Osteoblast (primary cell): Measurements from ENCODE around the gene TTYH3. TPM values are rescaled to one million over a fixed set of nuclear protein-coding genes. Genes with fewer than 3 reads are reported as not detected.

ENCODE experiments used
- DNase-seq: peaks from one replicate; pipeline ENCODE4 v3.0.0; 2011; ENCODE audit warnings: low spot score, mixed read lengths; ENCODE audit not compliant: insufficient read length; ENCODE audit errors: missing footprints
- H2AFZ ChIP-seq: 2 replicates; pipeline ENCODE4 v1.6.0; 2011; ENCODE audit warnings: mild to moderate bottlenecking, low read length
- H3K27ac ChIP-seq: 2 replicates; pipeline ENCODE4 v1.5.1; 2011; ENCODE audit warnings: mild to moderate bottlenecking, low read depth, low read length, moderate library complexity
- H3K27me3 ChIP-seq: 2 replicates; pipeline ENCODE4 v1.6.0; 2012; ENCODE audit warnings: mild to moderate bottlenecking, control low read depth, inconsistent platforms, low read length, moderate library complexity; ENCODE audit not compliant: insufficient read depth
- H3K36me3 ChIP-seq: 2 replicates; pipeline ENCODE4 v1.5.1; 2011; ENCODE audit warnings: mild to moderate bottlenecking, low read length, control low read depth, moderate library complexity; ENCODE audit not compliant: insufficient read depth
- H3K4me1 ChIP-seq: 2 replicates; pipeline ENCODE4 v1.5.1; 2011; ENCODE audit warnings: mild to moderate bottlenecking, low read length, control low read depth, moderate library complexity; ENCODE audit not compliant: insufficient read depth
- H3K4me2 ChIP-seq: 2 replicates; pipeline ENCODE4 v1.6.0; 2011; ENCODE audit warnings: mild to moderate bottlenecking, low read length; ENCODE audit not compliant: insufficient read depth
- H3K4me3 ChIP-seq: fragments of 200-600 bp; sonication (generic); 3 replicates; pipeline ENCODE4 v1.5.1; 2012; ENCODE audit warnings: mild to moderate bottlenecking, low read length, inconsistent platforms; ENCODE audit not compliant: insufficient read depth
- H3K79me2 ChIP-seq: 2 replicates; pipeline ENCODE4 v1.6.0; 2012; ENCODE audit warnings: mild to moderate bottlenecking, low read length, control low read depth, inconsistent platforms; ENCODE audit not compliant: insufficient read depth
- H3K9me3 ChIP-seq: 2 replicates; pipeline ENCODE4 v1.5.1; 2011; ENCODE audit warnings: low read depth, low read length, control low read depth
- H4K20me1 ChIP-seq: 2 replicates; pipeline ENCODE4 v1.6.0; 2012; ENCODE audit warnings: mild to moderate bottlenecking, low read length, control low read depth; ENCODE audit not compliant: insufficient read depth
- CTCF ChIP-seq: IDR thresholded peaks from 2 replicates; pipeline ENCODE4 v1.5.1; 2011; ENCODE audit warnings: mild to moderate bottlenecking, low read depth, low read length, moderate library complexity; ENCODE audit errors: extremely low read depth
- total RNA-seq: library from RNA; depleted of rRNA; stranded (reverse); fragments of >200 nt; gene quantifications from 2 replicates; pipeline ENCODE4 v1.2.3, GENCODE V29; 2012

Gene TTYH3
- total RNA-seq, 1 donor, result 29.0 TPM

- Histone ChIP-seq H2AFZ (no peak overlapping the region), H3K27ac (no peak overlapping the region), H3K4me1 (no peaks in the 10 kb centered on the region), H3K27me3 (peaks cover 3% of the 10 kb centered on the region), H3K79me2 (no peaks in the 10 kb centered on the region), H3K9me3 (no peaks in the 10 kb centered on the region), H3K36me3 (no peaks in the 10 kb centered on the region), H3K4me2 (no peak overlapping the region), H4K20me1 (peaks cover 4% of the 10 kb centered on the region), H3K4me3 (no peak overlapping the region)
- no peak for TF ChIP-seq CTCF
- DNase-seq, result peak; percentile 68
These were observed 66.9 kb downstream of the TTYH3 start for GRCh38 chr7:2698581-2699288.

DNA sequence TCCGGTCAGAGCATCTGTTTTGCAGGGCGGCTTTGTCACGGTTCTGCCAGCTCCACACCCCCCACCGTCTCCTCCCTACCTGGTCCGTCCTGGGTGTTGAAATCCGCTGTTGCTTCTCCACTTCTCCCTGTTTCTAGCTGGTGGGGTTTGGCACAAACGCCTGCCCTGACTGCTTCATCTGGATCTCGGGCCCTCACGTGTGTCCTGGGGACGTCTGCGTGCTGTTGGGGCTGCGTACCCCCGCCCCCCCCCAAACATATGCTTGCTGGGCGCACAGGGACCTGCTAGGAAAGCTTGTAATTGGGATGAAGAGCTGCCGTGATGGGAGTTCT lies 67.5 kb downstream of the TTYH3 start:
- Histone ChIP-seq H4K20me1 (peaks cover 4% of the 10 kb centered on the region), H2AFZ (no peak overlapping the region), H3K27ac (no peak overlapping the region), H3K27me3 (peaks cover 3% of the 10 kb centered on the region), H3K36me3 (no peaks in the 10 kb centered on the region), H3K4me2 (no peak overlapping the region), H3K9me3 (no peaks in the 10 kb centered on the region), H3K4me1 (no peaks in the 10 kb centered on the region), H3K79me2 (no peaks in the 10 kb centered on the region), H3K4me3 (no peak overlapping the region)
- TF ChIP-seq CTCF, result no peak
- peak; percentile 86 for DNase-seq

DNA sequence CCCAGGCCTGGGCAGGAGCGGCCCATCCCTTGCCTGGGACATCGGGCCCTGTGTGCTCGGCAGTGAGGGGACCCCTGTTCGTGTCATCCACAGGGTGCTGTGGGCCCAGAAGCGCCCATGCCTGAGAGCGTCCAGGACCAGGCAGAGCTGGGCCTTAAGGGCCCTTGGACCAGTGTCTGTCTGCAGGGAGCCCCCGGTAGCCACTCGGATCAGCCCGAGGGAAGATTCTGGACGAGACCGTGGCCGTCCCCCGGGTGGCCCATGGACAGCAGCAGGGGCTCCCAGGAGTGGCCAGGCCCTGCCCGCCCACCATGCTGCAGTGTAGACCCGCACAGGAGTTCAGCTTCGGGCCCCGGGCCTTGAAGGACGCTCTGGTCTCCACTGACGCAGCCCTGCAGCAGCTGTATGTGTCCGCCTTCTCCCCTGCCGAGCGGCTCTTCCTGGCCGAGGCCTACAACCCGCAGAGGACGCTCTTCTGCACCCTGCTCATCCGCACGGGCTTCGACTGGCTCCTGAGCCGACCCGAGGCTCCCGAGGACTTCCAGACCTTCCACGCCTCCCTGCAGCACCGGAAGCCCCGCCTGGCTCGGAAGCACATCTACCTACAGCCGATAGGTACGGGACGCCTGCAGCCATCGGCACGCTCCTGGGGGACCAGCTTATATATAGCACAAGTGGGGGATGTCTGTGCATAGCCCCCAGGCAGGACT lies 68.5 kb downstream of the TTYH3 start:
- no peak for TF ChIP-seq CTCF
- Histone ChIP-seq H3K79me2 (no peaks in the 10 kb centered on the region), H3K36me3 (no peaks in the 10 kb centered on the region), H3K4me1 (no peaks in the 10 kb centered on the region), H3K4me3 (no peak overlapping the region), H4K20me1 (peaks cover 4% of the 10 kb centered on the region), H2AFZ (no peak overlapping the region), H3K4me2 (no peak overlapping the region), H3K9me3 (no peaks in the 10 kb centered on the region), H3K27me3 (peaks cover 3% of the 10 kb centered on the region), H3K27ac (no peak overlapping the region)
- DNase-seq, result no peak

DNA sequence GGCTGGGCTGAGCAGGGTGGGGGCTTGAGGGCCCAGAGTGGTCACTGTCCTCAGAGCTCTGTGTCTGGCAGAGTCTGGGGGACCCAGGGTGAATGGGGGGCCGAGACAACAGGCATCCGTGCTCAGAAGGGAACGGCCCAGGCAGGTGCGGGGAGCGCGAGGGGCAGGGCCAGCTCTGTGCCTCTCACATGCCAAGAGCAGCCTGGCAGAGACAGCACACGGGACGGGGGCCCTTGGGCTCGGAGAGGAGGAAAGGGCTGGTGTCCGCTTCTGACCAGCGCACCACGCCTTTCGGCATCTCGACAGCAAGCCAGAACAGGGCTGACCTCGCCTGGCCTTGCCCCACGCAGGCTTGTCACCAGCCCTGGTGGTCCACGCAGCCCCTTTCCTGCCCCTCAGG lies 69.6 kb downstream of the TTYH3 start:
- TF ChIP-seq CTCF, result no peak
- Histone ChIP-seq H3K9me3 (no peaks in the 10 kb centered on the region), H3K27me3 (peaks cover 3% of the 10 kb centered on the region), H4K20me1 (peaks cover 4% of the 10 kb centered on the region), H3K27ac (no peak overlapping the region), H2AFZ (no peak overlapping the region), H3K36me3 (no peaks in the 10 kb centered on the region), H3K4me1 (no peaks in the 10 kb centered on the region), H3K4me3 (no peak overlapping the region), H3K79me2 (no peaks in the 10 kb centered on the region), H3K4me2 (no peak overlapping the region)
- DNase-seq, result no peak
